Measurements from ENCODE around the gene SAMD11.
A peak's percentile ranks its signal among the peaks of the same experiment; 100 is the strongest.

SAMD11 gene

DNA sequence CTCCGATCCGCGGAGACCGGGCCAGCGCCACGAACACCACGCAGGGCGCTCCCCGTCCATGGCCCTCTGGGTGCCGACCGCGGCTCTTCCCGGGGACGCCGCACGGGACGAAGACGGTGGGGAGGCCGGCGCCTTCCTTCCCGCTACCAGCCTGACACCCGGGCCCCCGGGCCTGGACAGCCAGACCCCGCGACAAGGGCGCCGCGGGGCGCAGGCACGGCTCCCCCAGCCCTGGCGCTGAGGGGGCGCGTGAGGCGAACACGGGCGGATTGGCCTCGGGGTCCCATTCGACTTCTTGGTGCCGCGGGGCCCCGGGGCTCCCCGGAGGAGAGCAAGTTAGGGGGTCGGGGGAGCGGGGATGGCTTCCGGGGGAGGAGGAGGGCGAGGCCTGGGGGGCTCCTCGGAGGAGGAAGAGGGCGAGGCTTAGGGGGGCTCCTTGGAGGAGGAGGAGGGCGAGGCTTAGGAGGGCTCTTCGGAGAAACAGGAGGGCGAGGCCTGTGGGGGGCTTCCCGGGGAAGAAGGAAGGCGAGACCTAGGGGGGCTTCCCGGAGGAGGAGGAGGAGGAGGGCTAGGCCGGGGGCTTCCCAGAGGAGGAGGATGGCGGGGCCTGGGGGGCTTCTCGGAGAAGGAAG is 36.1 kb downstream of the SAMD11 start:
- Mint-ChIP-seq H3K9me3 (no peaks in the 10 kb centered on the region), H3K27me3 (ENCODE audit: low read depth, poor library complexity) (peaks cover 30% of the 10 kb centered on the region), H3K36me3 (ENCODE audit: low read depth) (peaks cover 13% of the 10 kb centered on the region), H3K27ac (no peak overlapping the region), H3K4me3 (peak overlapping the region; percentile 71), H3K4me1 (peaks cover 16% of the 10 kb centered on the region)
- no peak for TF ChIP-seq CTCF (IDR thresholded peaks at IDR 0.05)
- no peak for DNase-seq

DNA sequence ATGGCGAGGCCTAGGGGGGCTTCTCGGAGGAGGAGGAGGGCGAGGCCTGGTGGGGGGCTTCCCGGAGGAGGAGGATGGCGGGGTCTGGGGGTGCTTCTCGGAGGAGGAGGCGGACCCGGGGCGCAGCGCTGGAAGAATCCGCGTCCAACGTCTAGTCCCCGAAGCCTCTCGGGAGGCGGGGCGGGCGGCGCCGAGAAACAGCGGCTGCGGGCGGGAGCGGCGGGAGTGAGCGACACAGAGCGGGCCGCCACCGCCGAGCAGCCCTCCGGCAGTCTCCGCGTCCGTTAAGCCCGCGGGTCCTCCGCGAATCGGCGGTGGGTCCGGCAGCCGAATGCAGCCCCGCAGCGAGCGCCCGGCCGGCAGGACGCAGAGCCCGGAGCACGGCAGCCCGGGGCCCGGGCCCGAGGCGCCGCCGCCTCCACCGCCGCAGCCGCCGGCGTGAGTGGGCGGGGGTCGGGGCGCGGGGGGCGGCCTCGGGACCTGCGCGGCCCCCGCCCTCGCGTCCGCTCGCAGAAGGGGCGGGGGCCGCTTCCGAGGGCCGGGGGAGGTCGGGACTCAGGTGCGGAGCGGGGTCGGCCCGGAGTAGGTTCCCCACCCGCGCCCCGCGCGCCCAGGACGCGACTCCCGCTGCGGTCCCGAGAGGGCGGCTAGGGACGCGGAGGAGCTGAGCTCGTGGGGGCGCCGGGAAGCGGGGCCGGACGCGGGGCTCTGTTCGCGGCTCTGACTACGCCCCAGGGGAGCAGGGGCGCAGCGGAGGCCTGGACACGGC is 36.8 kb downstream of the SAMD11 start, which contains the start of gene KLHL17:
Gene KLHL17, plus strand, starts transcription at position 222 of the 769 bp plus-strand sequence. Its CDS starts 110 bp downstream, at position 332.
- DNase-seq, result peak; percentile 82
- Mint-ChIP-seq H3K36me3 (ENCODE audit: low read depth) (peaks cover 13% of the 10 kb centered on the region), H3K27ac (no peak within 1 kb of the TSS), H3K27me3 (ENCODE audit: low read depth, poor library complexity) (peaks cover 37% of the 10 kb centered on the region), H3K4me1 (peaks cover 16% of the 10 kb centered on the region), H3K4me3 (peak within 1 kb of the TSS; percentile 71), H3K9me3 (no peaks in the 10 kb centered on the region)
- no peak for TF ChIP-seq CTCF (IDR thresholded peaks at IDR 0.05)

GRCh38 chr1:961132-961669 is 37.5 kb downstream of the SAMD11 start:
- H3K36me3 Mint-ChIP-seq (ENCODE audit: low read depth), result peaks cover 14% of the 10 kb centered on the region
- peaks cover 16% of the 10 kb centered on the region for H3K4me1 Mint-ChIP-seq
- H3K9me3 Mint-ChIP-seq, result no peaks in the 10 kb centered on the region
- no peak overlapping the region for H3K27ac Mint-ChIP-seq
- H3K27me3 Mint-ChIP-seq (ENCODE audit: low read depth, poor library complexity), result peaks cover 42% of the 10 kb centered on the region
- DNase-seq, result no peak
- peak overlapping the region; percentile 68 for H3K4me3 Mint-ChIP-seq
- TF ChIP-seq CTCF (IDR thresholded peaks at IDR 0.05), result no peak

GRCh38 chr1:962381-963300 is 38.9 kb downstream of the SAMD11 start:
- H3K9me3 Mint-ChIP-seq, result no peaks in the 10 kb centered on the region
- H3K27ac Mint-ChIP-seq, result no peak overlapping the region
- H3K4me1 Mint-ChIP-seq, result peaks cover 12% of the 10 kb centered on the region
- H3K27me3 Mint-ChIP-seq (ENCODE audit: low read depth, poor library complexity), result peaks cover 52% of the 10 kb centered on the region
- H3K36me3 Mint-ChIP-seq (ENCODE audit: low read depth), result peaks cover 10% of the 10 kb centered on the region
- no peak for TF ChIP-seq CTCF (IDR thresholded peaks at IDR 0.05)
- peak overlapping the region; percentile 67 for H3K4me3 Mint-ChIP-seq
- no peak for DNase-seq

GRCh38 chr1:963301-963651 is 39.6 kb downstream of the SAMD11 start:
- Mint-ChIP-seq H3K27me3 (ENCODE audit: low read depth, poor library complexity) (peaks cover 55% of the 10 kb centered on the region), H3K27ac (no peak overlapping the region), H3K9me3 (no peaks in the 10 kb centered on the region), H3K4me1 (peaks cover 5% of the 10 kb centered on the region), H3K36me3 (ENCODE audit: low read depth) (peaks cover 8% of the 10 kb centered on the region), H3K4me3 (no peak overlapping the region)
- TF ChIP-seq CTCF (IDR thresholded peaks at IDR 0.05), result no peak
- DNase-seq, result no peak
